ENCODE results near the gene NAALAD2.

DNA sequence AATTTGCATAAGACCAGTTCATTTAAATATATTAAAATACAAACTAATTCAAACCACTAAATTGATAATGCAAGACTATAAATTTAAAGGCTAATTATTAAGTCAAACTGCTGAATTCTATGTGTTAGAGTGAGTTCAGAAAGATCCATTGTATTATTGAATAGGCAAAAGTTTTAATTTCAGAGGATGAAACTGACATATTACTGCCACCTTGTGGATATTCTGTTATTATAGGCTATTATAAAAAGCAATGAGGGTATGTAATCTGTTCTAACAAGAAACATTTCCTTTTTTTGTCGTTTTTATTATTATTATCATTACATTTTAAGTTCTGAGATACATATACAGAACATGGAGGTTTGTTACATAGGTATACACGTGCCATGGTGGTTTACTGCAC is 20.9 kb upstream of the NAALAD2 start:
- TF ChIP-seq CTCF (conservative IDR thresholded peaks at IDR 0.05 in 1 of 2, IDR thresholded peaks at IDR 0.05 in 1 of 2; ENCODE audit: extremely low read depth in 1 of 2, insufficient read depth in 1 of 2, low read depth in 1 of 2, low read length in 2 of 2) = peak; percentile 13 to 40
- TF ChIP-seq EZH2 (IDR thresholded peaks at IDR 0.05; ENCODE audit: borderline replicate concordance, low read length) = no peak

All from mammary epithelial cell (primary cell).